Measurements from ENCODE around the gene EFCAB14.

DNA sequence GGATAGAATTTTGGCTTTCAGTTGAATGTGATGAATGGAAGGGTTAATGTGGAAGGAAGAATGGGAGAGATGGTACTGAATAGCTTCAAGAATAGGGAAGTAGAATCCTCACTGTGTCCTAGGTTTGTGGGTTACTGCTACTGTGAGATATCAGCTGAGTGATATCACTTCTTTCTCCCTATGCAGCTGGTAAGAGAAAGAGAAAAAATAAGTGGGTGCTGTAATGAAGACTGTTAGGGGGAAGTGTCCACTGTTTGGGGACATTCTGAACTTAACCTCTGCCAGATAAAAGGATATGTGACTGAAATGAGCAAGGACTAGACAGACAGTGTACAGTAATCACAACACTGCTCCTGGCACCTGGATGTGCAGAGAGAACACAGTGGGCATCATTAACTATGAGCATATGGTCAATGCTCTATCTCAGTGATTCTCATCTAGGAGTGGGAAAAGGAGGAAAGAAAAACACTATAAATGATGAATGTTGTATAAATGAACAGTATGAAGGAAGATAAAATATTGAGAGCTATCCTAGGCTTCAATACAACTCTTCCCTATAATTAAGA lies 76.7 kb downstream of the EFCAB14 start:
- no peak for TF ChIP-seq NFRKB (IDR thresholded peaks at IDR 0.05)
- no peak for TF ChIP-seq TARDBP (IDR thresholded peaks at IDR 0.05)
- no peak for TF ChIP-seq ZNF384 (IDR thresholded peaks at IDR 0.05)
- TF ChIP-seq PKNOX1 (IDR thresholded peaks at IDR 0.05): no peak
- no peak for TF ChIP-seq SUZ12 (IDR thresholded peaks at IDR 0.05)
- TF ChIP-seq FOXK2 (IDR thresholded peaks at IDR 0.05): no peak
- TF ChIP-seq HDGF (IDR thresholded peaks at IDR 0.05; ENCODE audit: borderline replicate concordance): no peak
- TF ChIP-seq FOXM1 (IDR thresholded peaks at IDR 0.05; ENCODE audit: borderline replicate concordance): no peak
- no peak for TF ChIP-seq BHLHE40 (IDR thresholded peaks at IDR 0.05; ENCODE audit: borderline replicate concordance)
- TF ChIP-seq ARNT (IDR thresholded peaks at IDR 0.05): no peak
